H1 (cell line): Measurements from ENCODE around the gene CEP135.

Experiments used
- CTCF ChIP-seq, 3 experiments: IDR thresholded peaks; 1 replicate in 2 of 3; 2 replicates in 1 of 3; pipeline versions ENCODE4 v1.5.1 to v1.6.1; 2011; ENCODE audit warnings: low read length in 3 of 3, mild to moderate bottlenecking in 3 of 3, inconsistent platforms in 2 of 3, low read depth in 1 of 3, moderate library complexity in 1 of 3; ENCODE audit not compliant: insufficient read depth in 1 of 3; ENCODE audit errors: control extremely low read depth in 1 of 3
- POLR2AphosphoS5 ChIP-seq: IDR thresholded peaks from 2 replicates; pipeline ENCODE4 v1.6.1; 2011; ENCODE audit warnings: low read depth, low read length

- TF ChIP-seq CTCF (IDR thresholded peaks at IDR 0.05; ENCODE audit: control extremely low read depth in 1 of 3, insufficient read depth in 1 of 3, low read depth in 1 of 3, low read length in 3 of 3) (no peak), POLR2AphosphoS5 (no peak)
Measured at GRCh38 chr4:56051710-56052075, 102.9 kb downstream of the CEP135 start.
